PFSK-1 (cell line): ENCODE measurements around the gene NECTIN1.

Experiments used
- FOXP2 ChIP-seq: optimal IDR thresholded peaks from 2 replicates; pipeline ENCODE3; 2011; ENCODE audit warnings: borderline replicate concordance, control low read depth, inconsistent platforms; ENCODE audit not compliant: insufficient read depth; ENCODE audit errors: extremely low read length, extremely low read depth
- POLR2AphosphoS5 ChIP-seq: IDR thresholded peaks from 2 replicates; pipeline ENCODE4 v1.6.1; 2012; ENCODE audit warnings: low read depth, mild to moderate bottlenecking, control low read depth, low read length, moderate library complexity
- REST ChIP-seq, 2 experiments: IDR thresholded peaks; 2 replicates each; pipeline versions ENCODE4 v1.6.1 to v1.8.0; 2011 to 2012; ENCODE audit warnings: low read depth in 2 of 2, low read length in 2 of 2, control low read depth in 1 of 2, inconsistent platforms in 1 of 2, mild to moderate bottlenecking in 1 of 2, moderate library complexity in 1 of 2; ENCODE audit not compliant: insufficient read depth in 1 of 2
- SIN3A ChIP-seq: IDR thresholded peaks from 2 replicates; pipeline ENCODE4 v1.6.1; 2012; ENCODE audit warnings: mild to moderate bottlenecking, low read length, moderate library complexity, borderline replicate concordance; ENCODE audit not compliant: insufficient read depth
- TAF1 ChIP-seq: IDR thresholded peaks from 2 replicates; pipeline ENCODE4 v1.6.1; 2012; ENCODE audit warnings: low read length, control low read depth, borderline replicate concordance; ENCODE audit not compliant: insufficient read depth

NECTIN1 gene

DNA sequence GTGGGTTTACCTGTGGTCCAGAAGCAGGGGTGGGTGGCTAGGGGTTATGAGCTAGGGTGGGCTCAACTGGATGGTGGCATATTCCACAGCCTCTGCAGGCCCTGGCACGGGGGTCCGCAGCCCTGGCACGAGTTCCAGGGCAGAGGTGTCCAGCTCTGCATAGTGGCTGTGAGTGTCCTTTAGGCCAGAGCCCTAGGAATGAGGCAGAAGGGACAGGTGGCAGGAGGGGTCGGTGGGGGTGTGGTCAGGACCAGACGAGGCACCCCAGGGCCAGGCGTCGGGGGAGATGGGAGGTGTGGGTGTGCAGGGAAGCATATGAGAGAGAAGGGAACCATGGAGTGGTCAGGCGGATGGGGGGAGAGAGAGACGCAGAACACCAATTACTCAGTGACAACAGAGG lies 99.9 kb downstream of the NECTIN1 start:
- TF ChIP-seq REST (IDR thresholded peaks at IDR 0.05; ENCODE audit: insufficient read depth in 1 of 2, low read depth in 2 of 2, low read length in 2 of 2) = no peak
- no peak for TF ChIP-seq SIN3A
- no peak for TF ChIP-seq POLR2AphosphoS5
- no peak for TF ChIP-seq FOXP2
- no peak for TF ChIP-seq TAF1

DNA sequence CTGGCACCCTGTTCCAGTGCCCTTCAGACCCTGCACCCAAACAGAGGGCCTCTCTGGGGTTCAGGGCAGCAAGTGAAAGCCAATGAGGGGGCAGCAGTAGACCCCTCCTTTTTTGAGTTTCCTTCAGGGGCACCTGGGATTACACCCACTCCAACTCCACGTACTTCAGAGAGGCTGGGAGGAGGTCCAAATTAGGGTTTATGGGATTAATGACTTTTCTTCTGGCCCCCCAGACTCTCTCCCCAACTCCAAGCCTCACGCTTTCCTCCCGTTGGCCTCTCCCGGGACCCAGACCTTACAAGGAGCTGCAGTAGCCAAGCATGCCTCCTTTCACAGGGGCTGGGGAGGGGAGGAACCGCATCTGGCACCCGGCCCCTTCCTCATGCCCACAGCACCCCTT lies 101.7 kb downstream of the NECTIN1 start:
- TF ChIP-seq REST (IDR thresholded peaks at IDR 0.05; ENCODE audit: insufficient read depth in 1 of 2, low read depth in 2 of 2, low read length in 2 of 2) (no peak), FOXP2 (no peak), SIN3A (no peak), POLR2AphosphoS5 (no peak), TAF1 (no peak)

GRCh38 chr11:119626871-119627270 lies 102.1 kb downstream of the NECTIN1 start:
- TF ChIP-seq FOXP2 (no peak), REST (IDR thresholded peaks at IDR 0.05; ENCODE audit: insufficient read depth in 1 of 2, low read depth in 2 of 2, low read length in 2 of 2) (no peak), TAF1 (no peak), SIN3A (no peak), POLR2AphosphoS5 (no peak)

DNA sequence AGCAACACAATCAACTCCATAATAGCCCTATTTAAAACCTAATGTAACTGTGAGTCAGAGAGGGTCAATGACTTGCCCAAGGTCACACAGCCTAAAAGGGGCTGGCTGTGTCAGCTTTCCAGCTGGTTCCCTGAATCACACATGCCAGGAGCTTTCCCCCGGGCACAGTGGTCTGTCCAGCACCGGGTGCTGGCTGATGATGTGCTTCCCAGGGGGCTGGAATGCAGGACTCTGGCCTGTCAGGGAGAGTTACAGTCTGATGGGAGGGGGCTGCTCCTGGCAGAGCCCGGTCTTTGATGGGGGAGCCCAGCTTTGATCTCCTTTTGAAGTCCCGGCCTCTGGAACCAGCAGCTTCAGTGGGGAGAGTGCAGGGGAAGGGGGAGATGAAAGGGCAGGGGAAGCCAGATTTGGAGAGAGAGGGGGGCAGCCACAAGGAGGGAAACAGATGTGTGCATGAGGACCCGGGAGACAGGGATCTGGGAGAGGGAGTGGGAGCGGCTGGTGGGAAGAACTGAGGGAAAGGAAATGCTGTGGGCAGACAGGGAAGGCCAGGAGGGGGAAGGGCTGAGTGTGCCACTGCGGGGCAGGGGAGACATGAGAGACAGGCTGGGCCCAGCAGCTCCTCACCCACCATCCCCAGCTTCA lies 102.7 kb downstream of the NECTIN1 start:
- TF ChIP-seq FOXP2 = no peak

- no peak for TF ChIP-seq REST (IDR thresholded peaks at IDR 0.05; ENCODE audit: insufficient read depth in 1 of 2, low read depth in 2 of 2, low read length in 2 of 2)
Measured at GRCh38 chr11:119625206-119625978, 103.6 kb downstream of the NECTIN1 start.
